GM15510 (cell line): ENCODE data around the gene DDX18.

Source experiments
- POLR2A ChIP-seq: IDR thresholded peaks from 3 replicates; pipeline ENCODE4 v1.6.1; 2011; ENCODE audit warnings: borderline replicate concordance; ENCODE audit not compliant: insufficient read length; ENCODE audit errors: extremely low read depth

The DDX18 gene

DNA sequence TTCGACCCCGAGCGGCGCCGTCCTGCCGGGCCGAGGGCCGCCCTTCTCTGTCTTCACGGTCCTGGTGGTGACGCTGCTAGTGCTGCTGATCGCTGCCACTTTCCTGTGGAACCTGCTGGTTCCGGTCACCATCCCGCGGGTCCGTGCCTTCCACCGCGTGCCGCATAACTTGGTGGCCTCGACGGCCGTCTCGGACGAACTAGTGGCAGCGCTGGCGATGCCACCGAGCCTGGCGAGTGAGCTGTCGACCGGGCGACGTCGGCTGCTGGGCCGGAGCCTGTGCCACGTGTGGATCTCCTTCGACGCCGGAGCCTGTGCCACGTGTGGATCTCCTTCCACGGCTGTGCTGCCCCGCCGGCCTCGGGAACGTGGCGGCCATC is 45.0 kb downstream of the DDX18 start:
- no peak for TF ChIP-seq POLR2A

DNA sequence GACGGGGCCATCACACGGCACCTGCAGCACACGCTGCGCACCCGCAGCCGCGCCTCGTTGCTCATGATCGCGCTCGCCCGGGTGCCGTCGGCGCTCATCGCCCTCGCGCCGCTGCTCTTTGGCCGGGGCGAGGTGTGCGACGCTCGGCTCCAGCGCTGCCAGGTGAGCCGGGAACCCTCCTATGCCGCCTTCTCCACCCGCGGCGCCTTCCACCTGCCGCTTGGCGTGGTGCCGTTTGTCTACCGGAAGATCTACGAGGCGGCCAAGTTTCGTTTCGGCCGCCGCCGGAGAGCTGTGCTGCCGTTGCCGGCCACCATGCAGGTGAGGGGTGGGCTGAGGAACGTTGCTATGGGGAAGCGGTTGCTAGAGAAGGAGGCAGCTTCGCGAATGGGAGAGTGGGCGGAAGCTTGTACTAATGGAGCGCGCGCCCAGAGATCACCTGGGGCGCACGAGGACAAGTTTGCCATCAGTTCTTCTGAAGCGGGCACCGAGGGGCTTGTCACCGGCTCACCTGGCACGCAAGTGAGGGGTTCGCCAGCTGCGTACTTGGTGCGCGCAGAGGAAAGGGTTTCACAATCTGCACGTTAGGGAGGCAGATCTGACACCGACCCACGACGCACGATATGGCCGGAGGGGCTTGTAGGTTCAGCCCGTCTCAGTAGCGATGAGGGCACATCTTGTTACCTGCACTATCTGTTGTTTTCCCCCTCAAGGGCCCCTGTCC is 45.6 kb downstream of the DDX18 start:
- no peak for TF ChIP-seq POLR2A

DNA sequence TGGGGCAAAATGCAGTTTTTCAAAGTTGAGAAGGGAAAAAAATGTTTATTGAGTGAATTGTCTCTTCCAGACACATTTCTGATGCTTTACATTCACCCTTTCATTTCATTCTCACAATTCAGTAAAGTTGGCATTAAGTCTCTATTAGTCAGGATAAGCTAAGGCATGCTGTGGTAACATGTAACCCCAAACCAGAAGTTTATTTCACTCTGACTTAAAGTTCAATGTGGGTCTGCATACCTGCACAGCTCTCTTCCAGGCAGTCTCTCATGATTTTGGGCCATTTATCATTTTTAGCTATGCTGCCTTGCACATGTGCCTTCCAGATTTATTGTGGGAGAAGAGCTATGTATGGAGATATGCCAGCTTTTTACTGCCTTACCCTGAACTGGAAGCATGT is 48.0 kb downstream of the DDX18 start:
- no peak for TF ChIP-seq POLR2A

DNA sequence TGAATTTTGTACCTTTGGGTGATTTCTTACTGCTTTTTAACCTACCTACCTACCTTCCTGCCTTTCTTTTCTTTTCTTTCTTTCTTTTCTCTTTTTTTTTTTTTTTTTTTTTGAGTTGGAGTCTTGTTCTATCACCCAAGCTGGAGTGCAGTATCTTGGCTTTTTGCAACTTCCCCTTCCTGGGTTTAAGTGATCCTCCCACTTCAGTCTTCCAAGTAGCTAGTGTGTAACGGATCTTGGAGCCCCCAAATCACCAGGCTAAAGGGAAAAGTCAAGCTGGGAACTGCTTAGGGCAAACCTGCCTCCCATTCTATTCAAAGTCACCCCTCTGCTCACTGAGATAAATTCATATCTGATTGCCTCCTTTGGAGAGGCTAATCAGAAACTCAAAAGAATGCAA is 61.3 kb downstream of the DDX18 start:
- TF ChIP-seq POLR2A, result no peak

DNA sequence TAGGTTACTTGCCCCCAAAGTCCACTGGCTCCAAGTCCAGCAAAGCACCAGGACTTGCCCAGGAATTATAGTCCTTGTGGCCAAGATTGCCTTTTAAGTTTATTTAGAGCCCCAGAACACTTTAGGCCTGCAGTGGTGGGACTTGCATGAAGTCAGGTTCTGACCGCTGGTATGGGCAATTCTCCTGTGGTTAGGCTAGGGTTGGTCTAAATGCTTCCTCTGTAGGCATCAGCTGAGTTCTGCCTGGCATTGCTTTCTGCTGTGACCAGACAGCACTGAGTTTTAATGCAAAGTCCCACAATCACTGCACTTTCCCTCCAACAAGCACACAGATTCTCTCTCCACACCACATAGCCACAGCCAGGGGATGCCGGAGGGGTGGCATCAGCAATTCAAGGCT is 64.5 kb downstream of the DDX18 start:
- TF ChIP-seq POLR2A, result no peak
